HG03460 (cell line): Measurements from ENCODE around the gene FOXP1.

ENCODE experiments used
- ATAC-seq: cut with Tn5 transposase; IDR thresholded peaks from one replicate; pipeline ENCODE4 v1.9.1; 2021; ENCODE audit not compliant: unreplicated experiment

Gene FOXP1

GRCh38 chr3:71384837-71385716, 198.5 kb downstream of the FOXP1 start:
- no peak for ATAC-seq

GRCh38 chr3:71384388-71384787, 199.1 kb downstream of the FOXP1 start:
- no peak for ATAC-seq

GRCh38 chr3:71380096-71380495, 203.4 kb downstream of the FOXP1 start:
- ATAC-seq = no peak

- no peak for ATAC-seq
Measured at GRCh38 chr3:71378509-71378908, 205.0 kb downstream of the FOXP1 start.

GRCh38 chr3:71376911-71377310, 206.6 kb downstream of the FOXP1 start:
- ATAC-seq = no peak

GRCh38 chr3:71376503-71376902, 207.0 kb downstream of the FOXP1 start:
- ATAC-seq = no peak

- no peak for ATAC-seq
Measured at GRCh38 chr3:71374582-71374981, 208.9 kb downstream of the FOXP1 start.

- no peak for ATAC-seq
Measured at GRCh38 chr3:71372911-71373637, 210.5 kb downstream of the FOXP1 start.

- no peak for ATAC-seq
Measured at GRCh38 chr3:71372241-71372768, 211.2 kb downstream of the FOXP1 start.

- no peak for ATAC-seq
Measured at GRCh38 chr3:71371282-71371681, 212.2 kb downstream of the FOXP1 start.

GRCh38 chr3:71370467-71370866, 213.1 kb downstream of the FOXP1 start:
- no peak for ATAC-seq

GRCh38 chr3:71369701-71370391, 213.7 kb downstream of the FOXP1 start:
- ATAC-seq = no peak

- no peak for ATAC-seq
Measured at GRCh38 chr3:71366988-71367604, 216.4 kb downstream of the FOXP1 start.

GRCh38 chr3:71361334-71361890, 222.1 kb downstream of the FOXP1 start:
- no peak for ATAC-seq

GRCh38 chr3:71360764-71361163, 222.8 kb downstream of the FOXP1 start:
- peak; percentile 87 for ATAC-seq

- peak; percentile 36 for ATAC-seq
Measured at GRCh38 chr3:71360180-71360579, 223.3 kb downstream of the FOXP1 start.

- ATAC-seq = no peak
Measured at GRCh38 chr3:71358243-71358642, 225.3 kb downstream of the FOXP1 start.

- no peak for ATAC-seq
Measured at GRCh38 chr3:71356265-71356664, 227.3 kb downstream of the FOXP1 start.

GRCh38 chr3:71355862-71356261, 227.7 kb downstream of the FOXP1 start:
- no peak for ATAC-seq

- no peak for ATAC-seq
Measured at GRCh38 chr3:71355037-71355436, 228.5 kb downstream of the FOXP1 start.
